Smooth muscle cell (in vitro differentiated cells): ENCODE data around the gene C1S. TPM values are rescaled to one million over a fixed set of nuclear protein-coding genes. Genes with fewer than 3 reads are reported as not detected.

ENCODE experiments used
- DNase-seq: peaks from one replicate; lab custom pipeline; 2025; ENCODE audit not compliant: unreplicated experiment; lab: John Stamatoyannopoulos, UW
- H2AFZ ChIP-seq: fragments of 200-600 bp; sonication (generic); 2 replicates; pipeline ENCODE4 v1.6.0; 2016; ENCODE audit warnings: antibody characterized with exemption, low read depth, mild to moderate bottlenecking
- H3F3A ChIP-seq: fragments of 200-600 bp; sonication (generic); 2 replicates; pipeline ENCODE4 v1.6.0; 2017; ENCODE audit warnings: antibody characterized with exemption, low read depth
- H3K27ac ChIP-seq: fragments of 200-600 bp; sonication (generic); 2 replicates; pipeline ENCODE4 v1.5.1; 2016; ENCODE audit warnings: low read depth, mild to moderate bottlenecking
- H3K27me3 ChIP-seq: fragments of 200-600 bp; sonication (generic); 2 replicates; pipeline ENCODE4 v1.6.1; 2016; ENCODE audit warnings: low read depth, mild to moderate bottlenecking
- H3K36me3 ChIP-seq: fragments of 200-600 bp; sonication (generic); 2 replicates; pipeline ENCODE4 v1.5.1; 2016; ENCODE audit warnings: low read depth
- H3K4me1 ChIP-seq: fragments of 200-600 bp; sonication (generic); 2 replicates; pipeline ENCODE4 v1.5.1; 2016; ENCODE audit warnings: low read depth
- H3K4me2 ChIP-seq: fragments of 200-600 bp; sonication (generic); 2 replicates; pipeline ENCODE4 v1.6.0; 2016; ENCODE audit warnings: mild to moderate bottlenecking
- H3K4me3 ChIP-seq: fragments of 200-600 bp; sonication (generic); 2 replicates; pipeline ENCODE4 v1.5.1; 2016; ENCODE audit warnings: mild to moderate bottlenecking
- H3K79me2 ChIP-seq: fragments of 200-600 bp; sonication (generic); 2 replicates; pipeline ENCODE4 v1.6.0; 2016; ENCODE audit warnings: low read depth, mild to moderate bottlenecking
- H3K9ac ChIP-seq: fragments of 200-600 bp; sonication (generic); 2 replicates; pipeline ENCODE4 v1.6.0; 2016; ENCODE audit warnings: low read depth
- H3K9me3 ChIP-seq: fragments of 200-600 bp; sonication (generic); replicated peaks from 2 replicates; pipeline ENCODE4 v1.5.1; 2016; ENCODE audit warnings: low read depth
- H4K20me1 ChIP-seq: fragments of 200-600 bp; sonication (generic); 2 replicates; pipeline ENCODE4 v1.6.0; 2016; ENCODE audit warnings: low read depth
- CTCF ChIP-seq: fragments of 200-600 bp; sonication (generic); IDR thresholded peaks from 2 replicates; pipeline ENCODE4 v1.5.1; 2017; ENCODE audit warnings: borderline replicate concordance, mild to moderate bottlenecking, antibody characterized with exemption; ENCODE audit not compliant: insufficient read depth, poor library complexity, severe bottlenecking
- WGBS: methylation state at CpG from one replicate; pipeline ENCODE4 v1.1.7; 2016; ENCODE audit warnings: low lambda C conversion rate; 5-methylcytosine and 5-hydroxymethylcytosine counted together
- polyA plus RNA-seq: library from polyadenylated mRNA; unstranded; fragments of >200 nt; fragmentation: Nextera tagmentation; extraction: Ambion mirVana; gene quantifications from 2 replicates; pipeline ENCODE4 v1.2.1, GENCODE V29; 2016
- total RNA-seq: library from RNA; depleted of rRNA; stranded (reverse); fragments of >200 nt; gene quantifications from 2 replicates; pipeline ENCODE4 v1.2.3, GENCODE V29; 2014

Gene C1S
- total and polyA plus RNA-seq, 2 experiments from 2014 or later: 38.5 to 69.2 TPM

- no peaks in the 10 kb centered on the region for H3K4me1 ChIP-seq
- no peak for DNase-seq
Observed at GRCh38 chr12:7081037-7081436, 20.5 kb downstream of the C1S start.

GRCh38 chr12:7083125-7083524 lies 22.6 kb downstream of the C1S start:
- H2AFZ ChIP-seq: no peak overlapping the region

More at GRCh38 chr12:7081037-7081436, 20.5 kb downstream of the C1S start:
- no peak for TF ChIP-seq CTCF
- no peaks in the 10 kb centered on the region for H3K9me3 ChIP-seq
- H3K79me2 ChIP-seq: no peaks in the 10 kb centered on the region
- no peaks in the 10 kb centered on the region for H4K20me1 ChIP-seq
- H3K27ac ChIP-seq: no peak overlapping the region
- WGBS: 94% methylated on average over 14 of the region's 14 CpGs
- peaks cover 3% of the 10 kb centered on the region for H3F3A ChIP-seq
- no peak overlapping the region for H3K9ac ChIP-seq
- no peaks in the 10 kb centered on the region for H3K36me3 ChIP-seq
- no peaks in the 10 kb centered on the region for H3K27me3 ChIP-seq
- no peak overlapping the region for H3K4me2 ChIP-seq
- H2AFZ ChIP-seq: no peak overlapping the region
- H3K4me3 ChIP-seq: no peak overlapping the region

GRCh38 chr12:7089196-7089871 lies 28.8 kb downstream of the C1S start:
- Histone ChIP-seq H3K4me3 (no peak overlapping the region), H3K79me2 (no peaks in the 10 kb centered on the region), H4K20me1 (no peaks in the 10 kb centered on the region), H3F3A (no peaks in the 10 kb centered on the region), H3K4me2 (no peak overlapping the region), H3K4me1 (no peaks in the 10 kb centered on the region), H3K9me3 (no peaks in the 10 kb centered on the region), H3K27me3 (no peaks in the 10 kb centered on the region), H2AFZ (no peak overlapping the region), H3K27ac (no peak overlapping the region), H3K9ac (no peak overlapping the region), H3K36me3 (no peaks in the 10 kb centered on the region)
- WGBS: 92% methylated on average over 11 of the region's 11 CpGs
- no peak for DNase-seq
- no peak for TF ChIP-seq CTCF

More at GRCh38 chr12:7083125-7083524, 22.6 kb downstream of the C1S start:
- no peaks in the 10 kb centered on the region for H3K79me2 ChIP-seq
- no peak overlapping the region for H3K4me3 ChIP-seq
- TF ChIP-seq CTCF: no peak
- H3K27ac ChIP-seq: no peak overlapping the region
- DNase-seq: no peak
- no peak overlapping the region for H3K4me2 ChIP-seq
- H3K27me3 ChIP-seq: no peaks in the 10 kb centered on the region
- H3K9ac ChIP-seq: no peak overlapping the region
- H3K4me1 ChIP-seq: no peaks in the 10 kb centered on the region
- H4K20me1 ChIP-seq: no peaks in the 10 kb centered on the region
- H3K36me3 ChIP-seq: no peaks in the 10 kb centered on the region
- H3F3A ChIP-seq: peaks cover 3% of the 10 kb centered on the region
- no peaks in the 10 kb centered on the region for H3K9me3 ChIP-seq
